ENCODE data around the gene DCLK2. TPM values are rescaled to one million over a fixed set of nuclear protein-coding genes. Genes with fewer than 3 reads are reported as not detected.

Gene DCLK2
- total RNA-seq, 2 experiments from 2014 or later, result 0.07 TPM; not detected in 1

GRCh38 chr4:150283689-150284088 is 205.4 kb downstream of the DCLK2 start:
- CTCF ChIA-PET, result no interaction called here
- H3K4me1 Mint-ChIP-seq, result peaks cover 3% of the 10 kb centered on the region
- ATAC-seq (no peak), DNase-seq (no peak)
- H3K4me3 Mint-ChIP-seq, result no peak overlapping the region
- peaks cover 20% of the 10 kb centered on the region for H3K36me3 Mint-ChIP-seq
- no peak overlapping the region for H3K27ac Mint-ChIP-seq
- H3K27me3 Mint-ChIP-seq, result no peaks in the 10 kb centered on the region
- H3K9me3 Mint-ChIP-seq (ENCODE audit: low read depth), result no peaks in the 10 kb centered on the region

GRCh38 chr4:150286656-150287055 is 208.4 kb downstream of the DCLK2 start:
- ATAC-seq, result no peak
- CTCF ChIA-PET, result no interaction called here

GRCh38 chr4:150289198-150289597 is 211.0 kb downstream of the DCLK2 start:
- DNase-seq, result no peak
- CTCF ChIA-PET, result interaction anchor here (1.2 kb wide), 1 partner anchor 578 kb away, joined by 3 read pairs; no protein-coding TSS in a partner anchor
- no peak overlapping the region for H3K4me3 Mint-ChIP-seq
- no peak overlapping the region for H3K27ac Mint-ChIP-seq
- H3K36me3 Mint-ChIP-seq, result peaks cover 4% of the 10 kb centered on the region
- no peaks in the 10 kb centered on the region for H3K27me3 Mint-ChIP-seq
- no peaks in the 10 kb centered on the region for H3K9me3 Mint-ChIP-seq (ENCODE audit: low read depth)
- H3K4me1 Mint-ChIP-seq, result no peaks in the 10 kb centered on the region
- no peak for ATAC-seq

More at GRCh38 chr4:150286656-150287055, 208.4 kb downstream of the DCLK2 start:
- Mint-ChIP-seq H3K9me3 (ENCODE audit: low read depth) (no peaks in the 10 kb centered on the region), H3K4me3 (no peak overlapping the region), H3K27ac (no peak overlapping the region), H3K4me1 (no peaks in the 10 kb centered on the region), H3K27me3 (no peaks in the 10 kb centered on the region), H3K36me3 (peaks cover 16% of the 10 kb centered on the region)
- DNase-seq, result no peak

- DNase-seq (no peak), ATAC-seq (no peak)
- Mint-ChIP-seq H3K27me3 (no peaks in the 10 kb centered on the region), H3K4me1 (no peaks in the 10 kb centered on the region), H3K9me3 (ENCODE audit: low read depth) (no peaks in the 10 kb centered on the region), H3K4me3 (no peak overlapping the region), H3K27ac (no peak overlapping the region), H3K36me3 (peaks cover 4% of the 10 kb centered on the region)
- CTCF ChIA-PET, result interaction anchor here (1.2 kb wide), 1 partner anchor 577 kb away, joined by 3 read pairs; no protein-coding TSS in a partner anchor
Observed at GRCh38 chr4:150289881-150290280, 211.6 kb downstream of the DCLK2 start.

- peak; percentile 55 for DNase-seq
- Mint-ChIP-seq H3K9me3 (ENCODE audit: low read depth) (no peaks in the 10 kb centered on the region), H3K36me3 (peaks cover 2% of the 10 kb centered on the region)
Observed at GRCh38 chr4:150297861-150298474, 219.7 kb downstream of the DCLK2 start.

GRCh38 chr4:150299816-150300215 is 221.6 kb downstream of the DCLK2 start:
- no peaks in the 10 kb centered on the region for H3K27me3 Mint-ChIP-seq
- no peak overlapping the region for H3K4me3 Mint-ChIP-seq
- CTCF ChIA-PET, result no interaction called here
- no peak overlapping the region for H3K27ac Mint-ChIP-seq
- H3K4me1 Mint-ChIP-seq, result peaks cover 2% of the 10 kb centered on the region
- H3K36me3 Mint-ChIP-seq, result peaks cover 3% of the 10 kb centered on the region
- ATAC-seq, result no peak
- no peaks in the 10 kb centered on the region for H3K9me3 Mint-ChIP-seq (ENCODE audit: low read depth)
- no peak for DNase-seq

More at GRCh38 chr4:150297861-150298474, 219.7 kb downstream of the DCLK2 start:
- H3K4me3 Mint-ChIP-seq, result no peak overlapping the region
- CTCF ChIA-PET, result interaction anchor here (0.6 to 2.4 kb wide), 7 partner anchors 11 to 598 kb away, joined by 3 to 17 read pairs (median 3); no protein-coding TSS in a partner anchor
- H3K27ac Mint-ChIP-seq, result no peak overlapping the region
- no peaks in the 10 kb centered on the region for H3K27me3 Mint-ChIP-seq
- ATAC-seq, result no peak
- H3K4me1 Mint-ChIP-seq, result peaks cover 2% of the 10 kb centered on the region

- peaks cover 2% of the 10 kb centered on the region for H3K4me1 Mint-ChIP-seq
- H3K9me3 Mint-ChIP-seq (ENCODE audit: low read depth), result no peaks in the 10 kb centered on the region
- no peak overlapping the region for H3K27ac Mint-ChIP-seq
- ATAC-seq (no peak), DNase-seq (no peak)
- CTCF ChIA-PET, result no interaction called here
- no peak overlapping the region for H3K4me3 Mint-ChIP-seq
- H3K27me3 Mint-ChIP-seq, result no peaks in the 10 kb centered on the region
- peaks cover 8% of the 10 kb centered on the region for H3K36me3 Mint-ChIP-seq
Observed at GRCh38 chr4:150302553-150302952, 224.3 kb downstream of the DCLK2 start.

- CTCF ChIA-PET, result no interaction called here
- Mint-ChIP-seq H3K9me3 (ENCODE audit: low read depth) (no peaks in the 10 kb centered on the region), H3K36me3 (peaks cover 8% of the 10 kb centered on the region), H3K4me1 (peaks cover 2% of the 10 kb centered on the region), H3K27me3 (no peaks in the 10 kb centered on the region), H3K4me3 (no peak overlapping the region), H3K27ac (no peak overlapping the region)
- DNase-seq (no peak), ATAC-seq (no peak)
Observed at GRCh38 chr4:150305995-150306394, 227.8 kb downstream of the DCLK2 start.

GRCh38 chr4:150306719-150307118 is 228.5 kb downstream of the DCLK2 start:
- Mint-ChIP-seq H3K27ac (no peak overlapping the region), H3K9me3 (ENCODE audit: low read depth) (no peaks in the 10 kb centered on the region), H3K4me1 (peaks cover 2% of the 10 kb centered on the region), H3K4me3 (no peak overlapping the region), H3K27me3 (no peaks in the 10 kb centered on the region), H3K36me3 (peaks cover 8% of the 10 kb centered on the region)
- ATAC-seq (no peak), DNase-seq (no peak)
- CTCF ChIA-PET, result no interaction called here

All from activated CD8-positive, alpha-beta memory T cell treated with anti-CD3 and anti-CD28 coated beads, Interleukin-2, amount 10 ng/mL, durations not matched to agents 7 days and 5 days (primary cell).